H9 (cell line): ENCODE measurements around the gene TMEM239. TPM values are rescaled to one million over a fixed set of nuclear protein-coding genes. Genes with fewer than 3 reads are reported as not detected.

Experiments used
- DNase-seq: peaks from one replicate; pipeline ENCODE4 v3.0.0-alpha.2; 2017
- H2AFZ ChIP-seq: one replicate; pipeline ENCODE4 v1.6.1; 2013; ENCODE audit warnings: mild to moderate bottlenecking, low read length, control low read depth, moderate library complexity
- H2AK5ac ChIP-seq: 2 replicates; pipeline ENCODE4 v1.6.1; 2013; ENCODE audit warnings: low read length, control low read depth, mixed read lengths; ENCODE audit not compliant: insufficient read length
- H2BK120ac ChIP-seq: one replicate; pipeline ENCODE4 v1.6.1; 2013; ENCODE audit warnings: low read depth, mild to moderate bottlenecking, low read length, control low read depth, inconsistent platforms; ENCODE audit not compliant: poor library complexity, severe bottlenecking
- H2BK12ac ChIP-seq: 2 replicates; pipeline ENCODE4 v1.6.1; 2013; ENCODE audit warnings: low read length, control low read depth, mixed read lengths, low read depth; ENCODE audit not compliant: insufficient read length
- H2BK15ac ChIP-seq: 2 replicates; pipeline ENCODE4 v1.6.1; 2013; ENCODE audit warnings: low read depth, low read length, control low read depth
- H2BK20ac ChIP-seq: one replicate; pipeline ENCODE4 v1.6.1; 2013; ENCODE audit warnings: low read depth, mild to moderate bottlenecking, low read length, control low read depth, inconsistent platforms; ENCODE audit not compliant: poor library complexity, severe bottlenecking
- H2BK5ac ChIP-seq: 2 replicates; pipeline ENCODE4 v1.6.1; 2013; ENCODE audit warnings: low read length, control low read depth, mixed read lengths; ENCODE audit not compliant: insufficient read length
- H3K14ac ChIP-seq: 2 replicates; pipeline ENCODE4 v1.6.1; 2013; ENCODE audit warnings: low read length, control low read depth; ENCODE audit not compliant: insufficient read depth
- H3K18ac ChIP-seq: 2 replicates; pipeline ENCODE4 v1.6.1; 2013; ENCODE audit warnings: low read depth, mild to moderate bottlenecking, mixed read lengths, low read length, control low read depth; ENCODE audit not compliant: insufficient read length
- H3K23ac ChIP-seq: 2 replicates; pipeline ENCODE4 v1.6.1; 2013; ENCODE audit warnings: low read length, control low read depth, mixed read lengths, low read depth; ENCODE audit not compliant: insufficient read length
- H3K23me2 ChIP-seq: 2 replicates; pipeline ENCODE4 v1.6.1; 2013; ENCODE audit warnings: low read depth, mild to moderate bottlenecking, mixed read lengths, low read length, control low read depth; ENCODE audit not compliant: insufficient read length, poor library complexity, severe bottlenecking
- H3K27ac ChIP-seq: 2 replicates; pipeline ENCODE4 v1.5.1; 2013; ENCODE audit warnings: low read length, control low read depth, mixed read lengths, low read depth; ENCODE audit not compliant: insufficient read length
- H3K27me3 ChIP-seq: 2 replicates; pipeline ENCODE4 v1.6.1; 2013; ENCODE audit warnings: low read length, control low read depth, inconsistent platforms; ENCODE audit not compliant: insufficient read depth
- H3K4ac ChIP-seq: 2 replicates; pipeline ENCODE4 v1.6.1; 2013; ENCODE audit warnings: low read depth, mild to moderate bottlenecking, control low read depth, inconsistent platforms, low read length, moderate library complexity
- H3K4me1 ChIP-seq: 2 replicates; pipeline ENCODE4 v1.6.1; 2013; ENCODE audit warnings: low read length, control low read depth, inconsistent platforms; ENCODE audit not compliant: insufficient read depth
- H3K4me2 ChIP-seq: 2 replicates; pipeline ENCODE4 v1.6.1; 2013; ENCODE audit warnings: low read length, control low read depth, mixed read lengths; ENCODE audit not compliant: insufficient read length, insufficient read depth
- H3K56ac ChIP-seq: 2 replicates; pipeline ENCODE4 v1.6.1; 2013; ENCODE audit warnings: low read depth, mild to moderate bottlenecking, mixed read lengths, low read length, control low read depth; ENCODE audit not compliant: insufficient read length
- H3K79me1 ChIP-seq: 2 replicates; pipeline ENCODE4 v1.6.1; 2013; ENCODE audit warnings: low read depth, mild to moderate bottlenecking, moderate library complexity, low read length, control low read depth, inconsistent platforms; ENCODE audit not compliant: insufficient read depth, poor library complexity, severe bottlenecking
- H3K79me2 ChIP-seq: 2 replicates; pipeline ENCODE4 v1.6.1; 2013; ENCODE audit warnings: low read length, control low read depth, inconsistent platforms; ENCODE audit not compliant: insufficient read depth
- H3K9ac ChIP-seq: 2 replicates; pipeline ENCODE4 v1.6.1; 2013; ENCODE audit warnings: low read length, control low read depth, mixed read lengths; ENCODE audit not compliant: insufficient read length; ENCODE audit errors: extremely low read depth
- H3K9me3 ChIP-seq: one replicate; pipeline ENCODE4 v1.6.1; 2013; ENCODE audit warnings: low read depth, low read length, inconsistent platforms; ENCODE audit not compliant: control insufficient read depth
- H3T11ph ChIP-seq: one replicate; pipeline ENCODE4 v1.6.1; 2013; ENCODE audit warnings: mild to moderate bottlenecking, low read length, control low read depth, inconsistent platforms
- H4K20me1 ChIP-seq: one replicate; pipeline ENCODE4 v1.6.1; 2013; ENCODE audit not compliant: control insufficient read depth, insufficient read length, insufficient read depth
- H4K5ac ChIP-seq: 2 replicates; pipeline ENCODE4 v1.6.1; 2013; ENCODE audit warnings: low read depth, mild to moderate bottlenecking, mixed read lengths, low read length, control low read depth; ENCODE audit not compliant: insufficient read length
- H4K8ac ChIP-seq: replicated peaks from 2 replicates; pipeline ENCODE4 v1.6.1; 2013; ENCODE audit warnings: low read length, control low read depth, mixed read lengths, low read depth; ENCODE audit not compliant: insufficient read length
- H4K91ac ChIP-seq: 2 replicates; pipeline ENCODE4 v1.6.1; 2013; ENCODE audit warnings: low read depth, mild to moderate bottlenecking, moderate library complexity, mixed read lengths, low read length, control low read depth; ENCODE audit not compliant: insufficient read length
- H3K27ac Mint-ChIP-seq, 3 experiments: 2 replicates in 2 of 3; 3 replicates in 1 of 3; pipeline ENCODE4 v1.8.0; 2020 to 2021; ENCODE audit warnings: mixed read lengths in 3 of 3, mild to moderate bottlenecking in 1 of 3, moderate library complexity in 1 of 3
- H3K27me3 Mint-ChIP-seq: 2 replicates; pipeline ENCODE4 v1.8.0; 2021; ENCODE audit warnings: low read depth, mild to moderate bottlenecking, moderate library complexity, mixed read lengths
- H3K36me3 Mint-ChIP-seq, 3 experiments: 2 replicates in 2 of 3; 3 replicates in 1 of 3; pipeline ENCODE4 v1.8.0; 2020 to 2021; ENCODE audit warnings: low read depth in 3 of 3, mixed read lengths in 3 of 3; ENCODE audit not compliant: insufficient read depth in 1 of 3
- H3K4me1 Mint-ChIP-seq, 2 experiments: 2 replicates each; pipeline ENCODE4 v1.8.0; 2020; ENCODE audit warnings: mixed read lengths in 2 of 2
- H3K4me3 Mint-ChIP-seq, 2 experiments: 2 replicates in 1 of 2; 3 replicates in 1 of 2; pipeline ENCODE4 v1.8.0; 2020 to 2021; ENCODE audit warnings: mild to moderate bottlenecking in 2 of 2, mixed read lengths in 2 of 2, moderate library complexity in 1 of 2
- H3K9me3 Mint-ChIP-seq, 2 experiments: 2 replicates in 1 of 2; 3 replicates in 1 of 2; pipeline ENCODE4 v1.8.0; 2020; ENCODE audit warnings: mild to moderate bottlenecking in 2 of 2, mixed read lengths in 2 of 2, moderate library complexity in 1 of 2
- WGBS: extraction: QIAGEN DNeasy Blood & Tissue Kit; methylation state at CpG from one replicate; pipeline ENCODE4 v1.1.7; 2013; ENCODE audit warnings: missing lambda C conversion rate, low lambda C conversion rate, mixed read lengths; ENCODE audit not compliant: insufficient read length; ENCODE audit errors: extremely low coverage; 5-methylcytosine and 5-hydroxymethylcytosine counted together
- total RNA-seq: library from RNA; stranded (reverse); gene quantifications from 2 replicates; pipeline ENCODE4 v1.2.1, GENCODE V29; 2021
- TF ChIP-seq, protein P1 (sequence below): fragments of 200-600 bp; sonication (generic); conservative IDR thresholded peaks from 3 replicates; pipeline ENCODE4 v1.8.0; 2021; ENCODE audit warnings: antibody characterized with exemption, mild to moderate bottlenecking

TMEM239 gene
- total RNA-seq, 1 experiment from 2014 or later = not detected

DNA sequence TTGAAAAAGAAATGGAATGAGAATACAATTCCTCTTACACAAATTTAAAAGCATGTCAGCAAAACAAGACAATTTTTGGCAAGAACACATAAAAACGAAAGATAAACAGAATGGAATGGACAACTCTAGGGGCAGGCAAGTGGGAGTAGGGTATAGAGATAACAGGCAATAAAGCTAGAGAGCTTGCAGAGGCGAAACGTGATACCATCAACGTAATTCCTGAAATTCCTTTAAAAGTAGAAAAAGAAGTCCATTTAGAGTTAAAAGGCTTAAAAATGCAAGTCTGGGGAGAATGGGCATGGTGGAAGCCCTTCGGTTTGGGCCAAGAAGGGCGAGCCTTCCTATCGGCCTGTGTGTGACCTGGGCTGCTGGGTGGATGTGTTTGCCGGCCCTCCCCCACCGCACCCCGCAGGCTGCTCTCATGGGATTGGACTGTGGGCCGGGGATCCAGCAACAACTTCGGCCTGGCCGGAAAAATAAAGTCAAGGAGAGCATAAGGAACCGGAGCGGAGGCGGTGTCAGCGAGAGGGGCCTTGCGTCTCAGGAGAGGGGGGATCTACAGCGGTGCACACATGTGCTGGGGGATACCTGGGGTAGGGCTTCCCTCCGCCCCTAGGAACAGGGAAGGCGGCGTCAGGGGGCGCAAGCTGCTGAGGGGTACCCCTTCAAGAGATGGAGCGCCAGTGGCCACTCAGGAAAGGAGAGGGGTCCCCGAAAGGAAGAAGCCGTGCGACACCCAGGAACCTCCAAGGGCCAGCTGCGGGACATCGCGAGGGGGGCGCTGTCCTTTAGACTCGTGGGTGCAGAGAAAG is 4.1 kb downstream of the TMEM239 start:
- Histone ChIP-seq H2BK20ac (no peak overlapping the region), H2BK5ac (no peak overlapping the region), H2BK12ac (no peak overlapping the region), H3K27me3 (peaks cover 9% of the 10 kb centered on the region; the same call in 1 of the 2 replicates), H3K4me2 (peak overlapping the region; percentile 29), H3T11ph (no peak overlapping the region), H3K27ac (no peak overlapping the region), H2AFZ (peak overlapping the region; percentile 34), H3K9me3 (no peaks in the 10 kb centered on the region), H3K79me2 (no peaks in the 10 kb centered on the region), H3K23me2 (peaks cover 6% of the 10 kb centered on the region), H2BK15ac (no peak overlapping the region), H3K23ac (no peak overlapping the region), H2AK5ac (no peak overlapping the region), H3K14ac (peak overlapping the region; percentile 67; the same call in 1 of the 2 replicates), H3K9ac (no peak overlapping the region), H4K20me1 (no peaks in the 10 kb centered on the region), H4K5ac (no peak overlapping the region), H3K79me1 (no peaks in the 10 kb centered on the region), H3K4ac (no peak overlapping the region), H2BK120ac (no peak overlapping the region), H3K56ac (no peak overlapping the region), H4K91ac (no peak overlapping the region), H4K8ac (no peak overlapping the region), H3K4me1 (no peaks in the 10 kb centered on the region), H3K18ac (peak overlapping the region; percentile 78)
- 0 out of 7 replicates have a peak overlapping the region, but pooled peaks of 1 of the 3 experiments have one; percentile 28 for H3K27ac Mint-ChIP-seq
- H3K36me3 Mint-ChIP-seq = no peaks in the 10 kb centered on the region; a peak in 1 of 7 replicates
- H3K27me3 Mint-ChIP-seq = peaks cover 26% of the 10 kb centered on the region
- TF ChIP-seq, protein P1, sequence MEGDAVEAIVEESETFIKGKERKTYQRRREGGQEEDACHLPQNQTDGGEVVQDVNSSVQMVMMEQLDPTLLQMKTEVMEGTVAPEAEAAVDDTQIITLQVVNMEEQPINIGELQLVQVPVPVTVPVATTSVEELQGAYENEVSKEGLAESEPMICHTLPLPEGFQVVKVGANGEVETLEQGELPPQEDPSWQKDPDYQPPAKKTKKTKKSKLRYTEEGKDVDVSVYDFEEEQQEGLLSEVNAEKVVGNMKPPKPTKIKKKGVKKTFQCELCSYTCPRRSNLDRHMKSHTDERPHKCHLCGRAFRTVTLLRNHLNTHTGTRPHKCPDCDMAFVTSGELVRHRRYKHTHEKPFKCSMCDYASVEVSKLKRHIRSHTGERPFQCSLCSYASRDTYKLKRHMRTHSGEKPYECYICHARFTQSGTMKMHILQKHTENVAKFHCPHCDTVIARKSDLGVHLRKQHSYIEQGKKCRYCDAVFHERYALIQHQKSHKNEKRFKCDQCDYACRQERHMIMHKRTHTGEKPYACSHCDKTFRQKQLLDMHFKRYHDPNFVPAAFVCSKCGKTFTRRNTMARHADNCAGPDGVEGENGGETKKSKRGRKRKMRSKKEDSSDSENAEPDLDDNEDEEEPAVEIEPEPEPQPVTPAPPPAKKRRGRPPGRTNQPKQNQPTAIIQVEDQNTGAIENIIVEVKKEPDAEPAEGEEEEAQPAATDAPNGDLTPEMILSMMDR = no peak
- H3K4me1 Mint-ChIP-seq = peaks cover 18% of the 10 kb centered on the region in 2 experiments
- peak overlapping the region; percentile 7 to 35; a peak in 3 of 5 replicates for H3K4me3 Mint-ChIP-seq
- no CpG with 5 or more reads among the region's 32 CpGs for WGBS
- DNase-seq = peak; percentile 68
- 0 out of 5 replicates have a peak, but pooled peaks cover 0 to 2% of the 10 kb centered on the region in 2 experiments for H3K9me3 Mint-ChIP-seq
